Measurements from ENCODE around the gene MUC2.

MUC2 gene

GRCh38 chr11:1088927-1089737 lies 14.5 kb downstream of the MUC2 start:
- no peak for DNase-seq

GRCh38 chr11:1089738-1090599 lies 15.3 kb downstream of the MUC2 start:
- DNase-seq: no peak

- DNase-seq: no peak
Observed at GRCh38 chr11:1090600-1091331, 16.1 kb downstream of the MUC2 start.

GRCh38 chr11:1091332-1092083 lies 16.8 kb downstream of the MUC2 start:
- DNase-seq: no peak

GRCh38 chr11:1092145-1092670 lies 17.5 kb downstream of the MUC2 start:
- no peak for DNase-seq

- DNase-seq: no peak
Observed at GRCh38 chr11:1092919-1093318, 18.2 kb downstream of the MUC2 start.

GRCh38 chr11:1099519-1100355 lies 25.1 kb downstream of the MUC2 start:
- no peak for DNase-seq

GRCh38 chr11:1100417-1101245 lies 26.0 kb downstream of the MUC2 start:
- DNase-seq: no peak

GRCh38 chr11:1101318-1102089 lies 26.8 kb downstream of the MUC2 start:
- no peak for DNase-seq

GRCh38 chr11:1102221-1102971 lies 27.7 kb downstream of the MUC2 start:
- no peak for DNase-seq

- DNase-seq: no peak
Observed at GRCh38 chr11:1102996-1103395, 28.3 kb downstream of the MUC2 start.

- DNase-seq: no peak
Observed at GRCh38 chr11:1103401-1104360, 29.0 kb downstream of the MUC2 start.

- DNase-seq: no peak
Observed at GRCh38 chr11:1104411-1105182, 29.9 kb downstream of the MUC2 start.

- no peak for DNase-seq
Observed at GRCh38 chr11:1105183-1105565, 30.5 kb downstream of the MUC2 start.

GRCh38 chr11:1106387-1106786 lies 31.7 kb downstream of the MUC2 start:
- no peak for DNase-seq

- DNase-seq: no peak
Observed at GRCh38 chr11:1107316-1108245, 32.9 kb downstream of the MUC2 start.

Measured in DMS79 treated with DMSO at 0.1 percent for 48 hours (cell line).